GM19372 (cell line): ENCODE data around the gene MYBPC1.
"Not testable (repeated sequence)": the region's sequence is repeated elsewhere in the genome, so short reads cannot be mapped to it uniquely, and the experiment has no call there.

ENCODE experiments used
- ATAC-seq: cut with Tn5 transposase; IDR thresholded peaks from one replicate; pipeline ENCODE4 v1.9.1; 2021; ENCODE audit warnings: mild to moderate bottlenecking, low read depth, moderate library complexity; ENCODE audit not compliant: unreplicated experiment

MYBPC1 gene, protein sequence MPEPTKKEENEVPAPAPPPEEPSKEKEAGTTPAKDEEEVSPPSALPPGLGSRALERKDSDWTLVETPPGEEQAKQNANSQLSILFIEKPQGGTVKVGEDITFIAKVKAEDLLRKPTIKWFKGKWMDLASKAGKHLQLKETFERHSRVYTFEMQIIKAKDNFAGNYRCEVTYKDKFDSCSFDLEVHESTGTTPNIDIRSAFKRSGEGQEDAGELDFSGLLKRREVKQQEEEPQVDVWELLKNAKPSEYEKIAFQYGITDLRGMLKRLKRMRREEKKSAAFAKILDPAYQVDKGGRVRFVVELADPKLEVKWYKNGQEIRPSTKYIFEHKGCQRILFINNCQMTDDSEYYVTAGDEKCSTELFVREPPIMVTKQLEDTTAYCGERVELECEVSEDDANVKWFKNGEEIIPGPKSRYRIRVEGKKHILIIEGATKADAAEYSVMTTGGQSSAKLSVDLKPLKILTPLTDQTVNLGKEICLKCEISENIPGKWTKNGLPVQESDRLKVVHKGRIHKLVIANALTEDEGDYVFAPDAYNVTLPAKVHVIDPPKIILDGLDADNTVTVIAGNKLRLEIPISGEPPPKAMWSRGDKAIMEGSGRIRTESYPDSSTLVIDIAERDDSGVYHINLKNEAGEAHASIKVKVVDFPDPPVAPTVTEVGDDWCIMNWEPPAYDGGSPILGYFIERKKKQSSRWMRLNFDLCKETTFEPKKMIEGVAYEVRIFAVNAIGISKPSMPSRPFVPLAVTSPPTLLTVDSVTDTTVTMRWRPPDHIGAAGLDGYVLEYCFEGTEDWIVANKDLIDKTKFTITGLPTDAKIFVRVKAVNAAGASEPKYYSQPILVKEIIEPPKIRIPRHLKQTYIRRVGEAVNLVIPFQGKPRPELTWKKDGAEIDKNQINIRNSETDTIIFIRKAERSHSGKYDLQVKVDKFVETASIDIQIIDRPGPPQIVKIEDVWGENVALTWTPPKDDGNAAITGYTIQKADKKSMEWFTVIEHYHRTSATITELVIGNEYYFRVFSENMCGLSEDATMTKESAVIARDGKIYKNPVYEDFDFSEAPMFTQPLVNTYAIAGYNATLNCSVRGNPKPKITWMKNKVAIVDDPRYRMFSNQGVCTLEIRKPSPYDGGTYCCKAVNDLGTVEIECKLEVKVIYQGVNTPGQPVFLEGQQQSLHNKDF

DNA sequence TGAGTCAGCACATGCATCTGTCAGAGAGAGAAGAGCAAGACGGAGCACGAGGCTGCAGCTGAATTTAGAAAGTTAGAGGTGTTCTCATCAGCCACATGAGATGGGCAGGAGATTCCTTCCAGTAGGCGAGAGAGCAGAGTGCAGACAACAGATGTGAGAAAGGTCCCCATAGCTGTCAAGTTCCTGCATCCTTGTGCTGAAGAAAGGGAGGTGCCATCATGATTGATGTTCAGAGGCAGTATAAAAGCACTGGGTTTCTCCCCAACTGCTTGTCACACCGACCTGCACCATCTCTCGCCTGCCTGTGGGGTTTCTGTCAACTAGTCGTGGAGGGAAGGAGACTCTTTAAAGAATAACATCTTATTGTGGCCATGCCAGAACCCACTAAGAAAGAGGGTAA lies at the start of gene MYBPC1:
Gene MYBPC1, plus strand, starts transcription at position 272 of the 400 bp plus-strand sequence. Its CDS starts 100 bp downstream, at position 372.
- no peak for ATAC-seq

DNA sequence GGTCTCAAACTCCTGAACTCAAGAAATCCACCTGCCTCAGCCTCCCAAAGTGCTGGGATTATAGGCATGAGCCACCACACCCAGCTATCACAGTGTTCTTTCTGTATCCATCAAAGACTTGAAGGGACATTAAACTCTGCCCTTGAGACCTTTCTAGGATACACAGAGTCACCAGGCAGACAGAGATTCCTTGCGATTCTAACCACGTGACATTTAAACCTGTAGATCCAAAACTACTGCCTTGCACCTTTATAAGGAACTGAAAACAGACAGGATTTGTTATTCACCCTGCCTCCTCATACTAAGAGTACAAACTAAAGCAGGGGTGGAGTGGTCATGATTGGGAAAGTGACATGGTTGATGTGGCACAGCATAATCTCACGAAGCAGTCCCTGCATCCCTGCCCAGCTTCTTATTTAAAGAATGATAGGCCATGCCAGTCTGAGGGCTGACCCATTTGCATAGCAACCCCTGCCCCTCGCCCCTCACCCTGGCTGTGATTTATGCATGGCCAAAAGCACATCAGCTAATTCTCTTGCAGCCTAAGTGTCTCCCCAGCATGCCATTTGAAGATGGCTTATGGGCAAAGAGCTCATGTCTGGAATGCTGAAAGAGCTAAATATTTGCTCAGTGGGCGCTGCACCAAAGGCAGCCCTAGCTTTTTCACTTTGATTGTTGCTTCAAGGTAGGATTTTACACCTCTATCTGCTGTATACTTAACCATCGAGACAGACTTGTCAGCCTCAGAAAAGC lies 43.2 kb upstream of the MYBPC1 start:
- no peak for ATAC-seq

DNA sequence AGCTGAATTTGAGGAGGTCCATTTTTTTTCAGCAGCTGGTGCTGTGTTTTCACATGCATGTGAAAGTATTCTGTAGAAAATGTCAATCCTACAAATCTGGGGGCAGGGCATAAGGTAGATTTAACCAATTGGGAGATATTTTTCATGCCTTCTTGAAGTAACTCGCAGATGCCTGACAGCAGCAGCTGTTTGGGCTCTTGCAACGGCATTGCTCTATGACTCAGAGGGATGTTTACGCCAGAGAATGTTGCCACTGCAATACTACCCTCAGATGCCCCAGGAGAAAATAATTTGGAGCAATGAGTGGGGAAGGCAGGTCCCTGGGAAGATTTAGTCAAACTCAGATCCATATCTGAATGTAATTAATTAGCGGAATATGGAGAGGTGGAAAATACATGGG lies 42.5 kb upstream of the MYBPC1 start:
- no peak for ATAC-seq

DNA sequence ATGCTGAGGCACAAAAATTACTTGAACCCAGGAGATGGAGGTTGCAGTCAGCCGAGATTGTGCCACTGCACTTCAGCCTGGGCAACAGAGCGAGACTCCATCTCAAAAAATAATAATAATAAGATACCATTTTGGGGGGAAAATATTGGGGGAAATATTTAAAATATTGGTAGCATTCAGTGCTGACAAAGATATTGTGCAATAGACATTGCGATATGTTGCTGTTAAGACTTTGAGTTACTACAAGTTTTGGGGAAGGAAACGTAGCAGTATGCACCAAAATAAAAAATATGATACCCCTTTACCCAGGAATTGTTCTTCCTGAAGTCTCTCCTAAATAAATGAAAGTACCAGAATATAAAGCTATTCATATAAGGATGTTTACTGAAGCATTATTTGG lies 37.7 kb upstream of the MYBPC1 start:
- no peak for ATAC-seq

DNA sequence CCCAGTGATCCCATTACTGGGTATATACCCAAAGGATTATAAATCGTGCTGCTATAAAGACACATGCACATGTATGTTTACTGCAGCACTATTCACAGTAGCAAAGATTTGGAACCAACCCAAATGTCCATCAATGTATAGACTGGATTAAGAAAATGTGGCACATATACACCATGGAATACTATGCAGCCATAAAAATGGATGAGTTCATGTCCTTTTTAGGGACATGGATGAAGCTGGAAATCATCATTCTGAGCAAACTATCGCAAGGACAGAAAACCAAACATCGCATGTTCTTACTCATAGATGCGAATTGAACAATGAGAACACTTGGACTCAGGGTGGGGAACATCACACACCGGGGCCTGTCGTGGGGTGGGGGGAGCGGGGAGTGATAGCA lies 36.0 kb upstream of the MYBPC1 start:
- ATAC-seq = not testable (repeated sequence)

DNA sequence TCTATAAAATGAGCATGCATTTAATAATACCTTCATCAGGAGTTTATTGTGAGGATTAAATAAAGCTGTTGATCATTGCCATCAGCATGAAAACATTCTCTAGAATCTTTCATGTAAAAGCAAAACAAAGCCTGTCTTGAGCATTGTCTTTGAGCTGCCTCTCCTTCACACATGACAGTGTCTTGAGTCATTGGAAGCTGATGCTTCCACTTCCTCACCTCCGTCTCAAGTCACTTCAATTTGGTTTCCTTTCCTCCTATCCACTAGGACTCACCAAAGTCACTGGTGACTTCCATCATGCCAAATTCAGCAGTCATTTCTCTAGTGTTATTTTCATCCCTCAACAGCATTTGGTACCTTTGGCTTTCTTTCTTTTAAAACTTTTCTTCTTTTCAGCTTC lies 31.6 kb upstream of the MYBPC1 start:
- ATAC-seq = no peak

DNA sequence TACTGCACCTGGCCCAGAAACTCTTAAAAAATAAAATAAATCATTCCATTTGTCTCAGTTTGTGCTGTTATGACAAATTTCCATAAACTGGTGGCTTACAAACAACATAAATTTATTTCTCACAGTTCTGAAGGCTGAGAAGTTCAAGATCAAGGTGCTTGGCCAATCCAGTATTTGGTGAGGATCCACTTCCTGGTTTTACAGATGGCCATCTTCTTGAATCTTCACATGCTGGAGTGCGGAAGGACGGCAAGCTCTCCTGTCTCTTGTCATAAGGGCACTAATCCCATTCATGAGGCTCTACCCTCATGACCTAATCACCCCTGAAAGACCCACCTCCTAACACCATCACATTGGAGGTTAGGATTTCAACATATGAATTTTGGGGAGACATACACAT lies 29.9 kb upstream of the MYBPC1 start:
- no peak for ATAC-seq

DNA sequence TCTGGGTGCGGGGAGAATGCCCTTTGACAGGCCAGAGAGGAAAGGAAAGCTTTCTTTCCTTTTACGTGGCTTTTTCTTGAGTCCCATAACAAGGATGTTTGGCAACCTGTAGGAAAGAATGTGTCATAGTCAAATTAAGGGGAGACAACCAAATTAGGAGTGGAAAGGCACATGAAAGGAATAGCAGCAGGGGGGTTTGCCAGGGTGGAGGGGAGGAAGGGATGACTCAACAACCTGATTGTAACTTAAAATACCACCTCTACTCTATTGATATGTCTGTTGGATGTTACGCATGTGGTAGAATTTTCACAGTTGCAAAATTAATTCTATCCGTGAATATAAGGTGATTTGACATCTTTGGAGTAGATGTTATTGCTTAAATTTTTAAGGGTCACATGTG lies 28.5 kb upstream of the MYBPC1 start:
- ATAC-seq = no peak

DNA sequence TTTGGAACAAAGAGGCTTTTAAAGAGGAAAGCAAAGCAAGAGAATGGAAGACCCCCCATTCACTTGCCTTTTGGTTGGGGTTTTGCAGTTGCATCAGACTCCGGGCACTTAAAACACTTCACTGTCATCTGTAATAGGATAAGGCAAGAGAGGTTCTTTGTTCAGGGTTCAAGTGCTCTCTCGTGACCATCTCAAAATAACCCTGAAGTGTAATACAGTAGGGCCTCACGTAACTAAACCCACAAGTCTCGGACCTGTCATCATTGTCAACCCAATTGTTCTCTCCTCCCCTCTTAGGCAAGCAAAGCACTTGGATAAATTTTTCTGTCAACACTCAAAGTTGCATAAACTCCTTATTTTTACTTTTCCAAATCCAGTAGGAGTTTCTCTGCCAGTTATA lies 26.9 kb upstream of the MYBPC1 start:
- no peak for ATAC-seq

DNA sequence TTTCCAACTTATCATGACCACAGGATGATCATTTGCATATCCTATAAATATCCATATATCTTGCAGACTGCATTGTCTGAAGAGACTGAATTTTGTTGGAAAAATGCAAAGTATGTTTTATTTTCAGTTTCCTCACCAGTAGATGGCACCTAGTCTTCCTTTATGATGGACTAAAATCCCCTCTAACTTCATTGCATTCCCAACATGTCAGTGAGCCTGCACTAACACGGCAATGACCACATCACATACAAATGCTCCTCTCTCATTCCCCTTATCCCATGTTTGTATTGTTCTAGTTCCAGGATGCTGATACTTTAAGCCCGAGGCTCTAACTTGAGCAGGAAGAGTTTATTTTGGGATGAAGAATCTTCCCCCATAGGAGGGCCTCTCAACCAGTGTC lies 24.7 kb upstream of the MYBPC1 start:
- ATAC-seq = no peak

DNA sequence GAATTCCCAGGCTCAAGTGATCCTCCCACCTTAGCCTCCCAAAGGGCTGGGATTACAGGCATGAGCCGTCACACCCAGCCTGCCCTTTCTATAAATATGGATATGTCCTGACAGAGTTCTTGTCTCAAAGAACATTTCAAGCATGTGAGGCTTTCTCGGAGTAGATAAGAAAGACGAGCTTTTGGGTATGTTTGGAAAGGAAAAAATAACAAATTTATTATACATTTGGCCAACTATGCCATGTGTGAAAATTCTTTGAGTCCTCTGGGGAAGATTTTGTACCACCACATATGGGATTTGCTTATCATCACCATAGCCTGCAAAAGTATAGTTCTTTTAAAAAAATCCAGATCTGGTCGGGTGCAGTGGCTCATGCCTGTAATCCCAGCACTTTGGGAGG lies 23.7 kb upstream of the MYBPC1 start:
- no peak for ATAC-seq

DNA sequence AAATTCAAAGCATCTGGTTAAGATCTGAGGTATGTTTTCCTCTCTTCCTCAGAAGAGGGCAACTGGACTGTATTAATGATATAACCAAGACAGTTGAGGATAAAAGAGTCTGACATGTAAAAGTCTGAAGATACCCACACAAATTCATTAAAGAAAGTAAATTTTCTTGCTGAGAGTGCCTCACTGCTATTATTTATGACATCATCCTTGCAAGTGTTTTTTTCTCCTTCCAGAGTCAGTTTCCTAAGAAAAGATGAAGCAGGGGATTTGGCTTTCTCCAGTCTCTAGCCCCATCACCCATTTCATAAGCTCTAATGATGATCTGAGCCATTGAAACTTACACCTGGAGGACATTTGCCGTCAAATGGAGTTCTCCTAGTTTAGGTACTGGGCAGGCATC lies 21.0 kb upstream of the MYBPC1 start:
- no peak for ATAC-seq

DNA sequence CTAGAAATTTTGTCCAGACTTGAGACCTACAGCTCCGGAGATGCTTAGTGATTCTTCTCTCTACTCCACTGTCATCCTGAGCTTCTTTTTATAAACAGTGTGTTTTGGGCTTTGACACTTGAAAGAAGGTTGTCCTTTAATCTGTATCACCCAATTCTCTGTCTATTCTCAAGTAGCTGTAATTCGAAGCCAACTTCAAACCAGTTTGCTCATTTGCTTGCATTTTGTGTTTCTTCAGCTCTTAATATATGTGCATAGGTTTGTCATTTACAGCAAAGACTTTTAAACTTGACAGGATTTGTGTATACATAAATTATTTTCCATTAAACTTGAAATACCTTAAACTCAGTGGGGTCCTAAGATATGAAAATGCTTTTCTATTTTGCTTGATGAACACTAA lies 16.4 kb upstream of the MYBPC1 start:
- no peak for ATAC-seq

DNA sequence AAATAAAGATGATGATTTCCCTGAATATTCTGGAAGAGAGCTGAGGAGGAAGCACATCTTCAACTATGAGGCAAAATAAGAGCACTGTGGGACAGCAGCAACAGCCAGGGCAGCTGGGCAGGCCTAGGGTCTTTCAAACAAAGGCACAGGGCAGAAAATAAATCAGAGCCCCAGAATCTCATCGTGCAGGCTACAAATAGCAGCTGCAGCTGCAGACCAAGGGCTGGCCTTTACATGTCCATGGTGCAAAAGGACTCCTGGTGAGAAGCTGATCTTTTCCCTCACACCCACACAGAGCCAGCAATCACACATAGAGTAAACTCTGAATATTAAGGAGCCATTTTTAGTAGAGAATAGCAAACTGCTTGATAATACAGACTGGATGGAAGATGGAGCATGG lies 13.6 kb upstream of the MYBPC1 start:
- ATAC-seq = no peak

DNA sequence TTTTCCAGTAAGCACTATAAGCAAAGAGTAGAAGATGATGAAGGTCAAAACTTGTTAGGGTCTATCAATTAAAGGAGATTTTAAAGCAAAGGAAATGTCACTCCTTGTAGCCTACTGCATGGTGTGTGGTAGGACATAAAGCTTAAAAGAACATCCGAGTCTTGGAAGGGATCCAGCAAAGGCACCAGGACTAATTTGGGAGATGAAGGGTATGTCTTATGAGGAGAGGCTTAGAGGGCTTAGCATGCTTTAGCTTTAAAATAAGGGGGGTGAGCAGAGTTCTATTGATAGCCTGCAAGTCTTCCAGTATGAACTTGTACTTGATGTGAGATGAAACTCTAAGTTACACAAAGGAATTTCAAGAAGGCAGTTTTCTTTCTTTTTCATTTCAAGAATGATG lies 11.8 kb upstream of the MYBPC1 start:
- ATAC-seq = no peak

DNA sequence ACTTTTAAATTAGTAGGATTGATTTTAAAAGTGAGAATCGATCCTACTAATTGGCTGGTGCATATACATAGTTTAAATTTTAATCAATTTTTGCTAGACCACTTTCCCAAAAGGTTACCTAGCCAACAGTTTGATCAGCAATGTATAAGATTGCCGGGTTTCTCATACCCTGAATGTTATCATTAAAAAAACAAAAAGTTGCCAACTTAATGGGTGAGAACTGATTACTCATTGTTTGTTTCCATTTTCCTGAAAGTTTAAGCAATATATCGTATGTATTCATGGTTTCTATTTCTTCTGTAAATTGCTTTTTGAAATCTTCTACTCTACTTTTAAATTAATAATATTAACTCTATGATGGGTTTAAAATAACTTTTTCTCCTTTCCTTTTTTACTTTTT lies 4.4 kb upstream of the MYBPC1 start:
- ATAC-seq = no peak

DNA sequence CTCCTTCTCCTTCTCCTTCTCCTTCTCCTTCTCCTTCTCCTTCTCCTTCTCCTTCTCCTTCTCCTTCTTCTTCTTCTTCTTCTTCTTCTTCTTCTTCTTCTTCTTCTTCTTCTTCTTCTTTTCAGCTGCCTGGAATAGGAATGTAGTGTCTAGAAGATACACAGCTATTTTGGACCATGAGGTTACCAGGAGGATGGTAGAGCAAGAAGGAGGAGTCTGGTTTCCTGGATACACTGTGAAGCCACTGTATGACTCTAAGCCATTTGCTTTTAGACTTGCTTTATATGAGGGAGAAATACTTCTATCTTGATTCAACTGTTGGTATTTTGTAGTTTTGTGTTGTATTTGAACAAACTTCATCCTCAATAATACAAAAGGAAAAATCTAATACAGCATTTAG lies 3.0 kb upstream of the MYBPC1 start:
- ATAC-seq = no peak

DNA sequence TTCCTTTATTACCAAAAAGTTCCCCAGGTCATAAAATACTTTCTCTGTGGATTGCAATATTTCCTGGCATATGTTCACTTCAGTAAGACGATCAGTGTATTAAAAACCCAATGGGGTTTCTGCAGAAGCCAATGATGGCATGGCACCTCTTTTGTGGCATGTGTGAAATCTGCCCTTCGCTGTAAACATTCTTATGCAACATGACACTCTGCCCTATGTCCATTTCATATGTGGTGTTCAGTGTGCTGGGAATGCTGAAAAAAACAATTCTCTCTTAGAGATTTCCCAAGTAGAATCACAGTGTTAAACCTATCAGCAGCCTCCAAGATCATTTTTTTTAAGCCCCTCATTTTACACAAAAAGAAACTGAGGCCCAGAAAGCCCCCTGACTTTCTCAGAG lies 2.3 kb upstream of the MYBPC1 start:
- ATAC-seq = no peak

DNA sequence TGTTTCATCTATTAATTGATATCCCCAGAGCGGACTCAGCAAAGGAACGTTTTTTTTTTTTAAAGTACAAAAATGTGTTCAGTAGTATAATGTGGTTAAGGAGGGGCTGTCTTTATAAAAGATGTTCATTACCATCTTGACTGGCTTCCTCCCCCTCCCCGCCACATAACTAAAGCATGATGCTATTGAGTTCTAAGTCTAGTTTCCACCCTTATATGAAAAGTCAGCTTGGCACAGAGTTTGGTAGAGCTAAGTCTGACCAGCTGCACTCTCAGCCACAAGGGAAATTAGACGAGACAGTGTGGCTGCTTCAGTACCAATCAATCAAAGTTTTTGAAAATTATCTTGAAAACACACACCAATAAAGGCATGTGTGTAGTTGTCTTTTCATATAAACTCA lies 1.9 kb upstream of the MYBPC1 start:
- no peak for ATAC-seq

DNA sequence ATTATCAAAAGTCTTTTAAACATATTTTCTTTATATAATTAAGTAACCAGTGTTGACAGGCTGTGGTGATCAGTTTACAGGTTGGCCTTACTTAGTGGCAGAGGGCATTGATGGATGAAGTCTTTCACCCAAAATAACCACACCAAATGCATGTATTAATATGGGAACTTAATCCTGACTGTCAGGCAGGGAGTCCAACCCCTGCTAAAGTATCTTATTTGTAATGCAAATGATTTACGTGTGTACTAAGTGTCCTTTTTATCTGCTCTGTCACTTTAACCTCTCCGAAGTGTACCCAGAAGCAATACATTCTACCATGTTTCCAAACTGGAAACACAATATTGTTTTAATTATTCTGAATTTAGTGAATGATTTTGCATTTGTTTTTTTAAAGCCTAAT lies 1.4 kb downstream of the MYBPC1 start:
- no peak for ATAC-seq

DNA sequence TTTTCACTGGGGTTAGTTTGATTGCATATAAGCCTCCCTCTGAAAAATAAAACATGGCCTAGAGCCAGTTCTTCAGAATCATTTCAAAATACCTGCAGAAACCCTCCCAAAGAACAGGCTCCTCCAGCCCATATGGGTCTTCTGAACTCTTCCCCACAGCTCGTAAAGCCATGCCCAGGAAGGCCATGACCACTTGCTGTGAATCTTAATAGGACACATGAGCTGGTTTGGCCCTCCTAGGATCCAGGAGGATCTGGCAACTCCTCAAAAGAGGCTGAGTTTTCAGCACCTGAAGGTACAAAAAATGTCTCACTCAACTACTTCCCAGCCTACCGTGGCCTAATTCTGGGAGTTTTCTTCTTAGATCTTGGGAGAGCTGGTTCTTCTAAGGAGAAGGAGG lies 2.4 kb downstream of the MYBPC1 start:
- ATAC-seq = no peak
